SHP77 treated with DMSO at 0.1 percent for 48 hours (cell line): ENCODE data around the gene HDAC3.

Experiments used
- DNase-seq: peaks from one replicate; lab custom pipeline; 2025; lab: John Stamatoyannopoulos, UW

HDAC3 gene

GRCh38 chr5:141657937-141658545 is 21.4 kb upstream of the HDAC3 start:
- no peak for DNase-seq

GRCh38 chr5:141657404-141657803 is 20.8 kb upstream of the HDAC3 start:
- DNase-seq = no peak

- DNase-seq = no peak
Measured at GRCh38 chr5:141656396-141656795, 19.7 kb upstream of the HDAC3 start.

GRCh38 chr5:141655020-141655419 is 18.4 kb upstream of the HDAC3 start:
- DNase-seq = no peak

- DNase-seq = no peak
Measured at GRCh38 chr5:141654298-141654697, 17.6 kb upstream of the HDAC3 start.

GRCh38 chr5:141651728-141652105 is 15.1 kb upstream of the HDAC3 start:
- no peak for DNase-seq

GRCh38 chr5:141650851-141651727 is 14.4 kb upstream of the HDAC3 start, which contains the start of gene FCHSD1:
Gene FCHSD1, minus strand, starts transcription at chr5:141651418. Its CDS starts 50 bp downstream, at chr5:141651368.
- DNase-seq = no peak

- no peak for DNase-seq
Measured at GRCh38 chr5:141649972-141650371, 13.3 kb upstream of the HDAC3 start.

- no peak for DNase-seq
Measured at GRCh38 chr5:141649056-141649688, 12.5 kb upstream of the HDAC3 start.

- no peak for DNase-seq
Measured at GRCh38 chr5:141647851-141648250, 11.2 kb upstream of the HDAC3 start.

- no peak for DNase-seq
Measured at GRCh38 chr5:141647242-141647641, 10.6 kb upstream of the HDAC3 start.

GRCh38 chr5:141646026-141646425 is 9.4 kb upstream of the HDAC3 start:
- no peak for DNase-seq

- no peak for DNase-seq
Measured at GRCh38 chr5:141641634-141642267, 5.1 kb upstream of the HDAC3 start.

GRCh38 chr5:141640698-141641097 is 4.0 kb upstream of the HDAC3 start:
- no peak for DNase-seq

GRCh38 chr5:141640051-141640415 is 3.4 kb upstream of the HDAC3 start:
- no peak for DNase-seq

GRCh38 chr5:141639357-141640050 is 2.9 kb upstream of the HDAC3 start:
- no peak for DNase-seq

- no peak for DNase-seq
Measured at GRCh38 chr5:141638771-141639170, 2.1 kb upstream of the HDAC3 start.

GRCh38 chr5:141637767-141638419 is 1.2 kb upstream of the HDAC3 start:
- no peak for DNase-seq

- DNase-seq = no peak
Measured at GRCh38 chr5:141637123-141637766, 596 bp upstream of the HDAC3 start.

- DNase-seq = no peak
Measured at GRCh38 chr5:141636106-141636412, 590 bp downstream of the HDAC3 start.

- no peak for DNase-seq
Measured at GRCh38 chr5:141635646-141636045, 1.0 kb downstream of the HDAC3 start.
